Mesothelial cell of epicardium (in vitro differentiated cells): ENCODE data around the gene ECM1. TPM values are rescaled to one million over a fixed set of nuclear protein-coding genes. Genes with fewer than 3 reads are reported as not detected.
A peak's percentile ranks its signal among the peaks of the same experiment; 100 is the strongest.

Source experiments
- DNase-seq, 2 experiments: peaks; one replicate each; pipeline ENCODE4 v3.0.0; 2021; ENCODE audit warnings: low spot score in 2 of 2; ENCODE audit not compliant: unreplicated experiment in 2 of 2
- H3K27ac Mint-ChIP-seq: 2 replicates; pipeline ENCODE4 v1.8.0; 2021; ENCODE audit warnings: mixed read lengths
- H3K27me3 Mint-ChIP-seq: 2 replicates; pipeline ENCODE4 v1.8.0; 2021; ENCODE audit warnings: low read depth, mixed read lengths
- H3K36me3 Mint-ChIP-seq: 2 replicates; pipeline ENCODE4 v1.8.0; 2021; ENCODE audit warnings: mixed read lengths
- H3K4me1 Mint-ChIP-seq: 2 replicates; pipeline ENCODE4 v1.8.0; 2021; ENCODE audit warnings: mixed read lengths
- H3K4me3 Mint-ChIP-seq: 2 replicates; pipeline ENCODE4 v1.8.0; 2021; ENCODE audit warnings: mild to moderate bottlenecking, moderate library complexity, mixed read lengths
- H3K9me3 Mint-ChIP-seq: 2 replicates; pipeline ENCODE4 v1.8.0; 2021; ENCODE audit warnings: mixed read lengths
- total RNA-seq: library from RNA; stranded (reverse); gene quantifications from 3 replicates; pipeline ENCODE4 v1.2.1, GENCODE V29; 2021
- TF ChIP-seq, protein P1 (sequence below): fragments of 200-600 bp; sonication (generic); IDR thresholded peaks from one replicate; pipeline ENCODE4 v1.5.0; 2021; ENCODE audit warnings: antibody characterized with exemption; ENCODE audit not compliant: unreplicated experiment

The ECM1 gene
- total RNA-seq, 1 donor from 2014 or later: 5.0 TPM

DNA sequence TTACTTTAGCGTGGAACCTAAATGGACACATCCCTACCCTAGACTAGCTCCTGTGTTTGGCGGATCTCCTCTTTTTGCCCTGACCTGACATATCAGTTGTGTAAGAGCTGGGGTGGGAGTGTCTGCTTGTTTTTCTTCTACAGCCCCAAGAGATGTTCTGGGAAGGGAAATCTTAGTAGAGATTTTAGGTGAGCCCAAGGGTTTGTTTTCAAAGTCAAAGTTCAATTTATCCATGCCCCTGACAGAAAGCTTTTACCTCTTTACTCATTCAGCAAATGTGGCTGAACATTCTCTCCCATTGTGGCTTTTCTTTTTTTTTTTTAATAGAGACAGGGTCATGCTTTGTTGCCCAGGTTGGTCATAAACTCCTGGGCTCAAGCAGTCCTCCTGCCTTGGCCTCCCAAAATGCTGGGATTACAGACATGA is 28.0 kb upstream of the ECM1 start:
- Mint-ChIP-seq H3K36me3 (no peaks in the 10 kb centered on the region), H3K27ac (no peak overlapping the region), H3K9me3 (no peaks in the 10 kb centered on the region), H3K27me3 (no peaks in the 10 kb centered on the region), H3K4me1 (peaks cover 7% of the 10 kb centered on the region), H3K4me3 (no peak overlapping the region)
- TF ChIP-seq, protein P1, sequence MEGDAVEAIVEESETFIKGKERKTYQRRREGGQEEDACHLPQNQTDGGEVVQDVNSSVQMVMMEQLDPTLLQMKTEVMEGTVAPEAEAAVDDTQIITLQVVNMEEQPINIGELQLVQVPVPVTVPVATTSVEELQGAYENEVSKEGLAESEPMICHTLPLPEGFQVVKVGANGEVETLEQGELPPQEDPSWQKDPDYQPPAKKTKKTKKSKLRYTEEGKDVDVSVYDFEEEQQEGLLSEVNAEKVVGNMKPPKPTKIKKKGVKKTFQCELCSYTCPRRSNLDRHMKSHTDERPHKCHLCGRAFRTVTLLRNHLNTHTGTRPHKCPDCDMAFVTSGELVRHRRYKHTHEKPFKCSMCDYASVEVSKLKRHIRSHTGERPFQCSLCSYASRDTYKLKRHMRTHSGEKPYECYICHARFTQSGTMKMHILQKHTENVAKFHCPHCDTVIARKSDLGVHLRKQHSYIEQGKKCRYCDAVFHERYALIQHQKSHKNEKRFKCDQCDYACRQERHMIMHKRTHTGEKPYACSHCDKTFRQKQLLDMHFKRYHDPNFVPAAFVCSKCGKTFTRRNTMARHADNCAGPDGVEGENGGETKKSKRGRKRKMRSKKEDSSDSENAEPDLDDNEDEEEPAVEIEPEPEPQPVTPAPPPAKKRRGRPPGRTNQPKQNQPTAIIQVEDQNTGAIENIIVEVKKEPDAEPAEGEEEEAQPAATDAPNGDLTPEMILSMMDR: no peak
- DNase-seq: no peak

DNA sequence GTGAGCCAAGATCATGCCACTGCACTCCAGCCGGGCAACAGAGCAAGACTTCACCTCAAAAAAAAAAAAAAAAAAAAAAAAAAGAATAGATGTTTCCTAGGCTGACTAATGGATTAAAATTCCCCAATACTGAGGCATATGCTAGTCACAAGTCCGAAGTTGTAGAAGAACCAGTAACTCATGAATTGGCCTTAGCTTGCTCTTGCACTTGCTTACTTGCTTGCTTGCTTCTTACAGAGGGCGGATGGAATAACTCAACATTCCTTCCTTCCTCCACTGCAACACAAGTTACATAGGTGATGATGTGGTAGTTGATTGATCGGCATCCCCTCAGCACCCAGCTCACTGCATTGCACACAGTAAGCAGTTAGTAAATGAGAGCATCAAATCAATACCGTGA is 23.5 kb upstream of the ECM1 start:
- Mint-ChIP-seq H3K9me3 (no peaks in the 10 kb centered on the region), H3K36me3 (peaks cover 7% of the 10 kb centered on the region), H3K27me3 (no peaks in the 10 kb centered on the region), H3K27ac (no peak overlapping the region), H3K4me3 (no peak overlapping the region), H3K4me1 (peaks cover 10% of the 10 kb centered on the region)
- TF ChIP-seq, protein P1: no peak
- no peak for DNase-seq

DNA sequence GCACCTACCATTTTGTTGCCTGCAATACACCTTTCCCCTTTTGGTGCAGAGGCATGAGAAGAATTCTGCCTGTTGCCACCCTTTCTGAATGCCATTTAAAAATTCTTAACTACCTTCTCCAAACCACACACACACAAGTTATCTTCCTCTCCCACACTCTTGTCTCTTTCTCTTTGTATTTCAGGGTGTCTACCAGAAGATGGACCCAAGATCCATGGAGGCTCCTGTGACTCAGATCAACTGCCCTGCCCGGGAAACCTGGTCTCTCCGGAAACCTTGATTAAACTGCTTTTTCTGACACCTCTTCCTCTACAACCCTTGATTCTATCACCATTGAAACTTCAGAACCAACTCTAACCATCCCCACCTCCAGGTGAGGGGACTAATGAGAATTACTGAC is 23.0 kb upstream of the ECM1 start:
- TF ChIP-seq, protein P1: no peak
- Mint-ChIP-seq H3K27me3 (no peaks in the 10 kb centered on the region), H3K4me3 (no peak overlapping the region), H3K9me3 (no peaks in the 10 kb centered on the region), H3K27ac (no peak overlapping the region), H3K36me3 (peaks cover 7% of the 10 kb centered on the region), H3K4me1 (peaks cover 10% of the 10 kb centered on the region)
- no peak for DNase-seq

DNA sequence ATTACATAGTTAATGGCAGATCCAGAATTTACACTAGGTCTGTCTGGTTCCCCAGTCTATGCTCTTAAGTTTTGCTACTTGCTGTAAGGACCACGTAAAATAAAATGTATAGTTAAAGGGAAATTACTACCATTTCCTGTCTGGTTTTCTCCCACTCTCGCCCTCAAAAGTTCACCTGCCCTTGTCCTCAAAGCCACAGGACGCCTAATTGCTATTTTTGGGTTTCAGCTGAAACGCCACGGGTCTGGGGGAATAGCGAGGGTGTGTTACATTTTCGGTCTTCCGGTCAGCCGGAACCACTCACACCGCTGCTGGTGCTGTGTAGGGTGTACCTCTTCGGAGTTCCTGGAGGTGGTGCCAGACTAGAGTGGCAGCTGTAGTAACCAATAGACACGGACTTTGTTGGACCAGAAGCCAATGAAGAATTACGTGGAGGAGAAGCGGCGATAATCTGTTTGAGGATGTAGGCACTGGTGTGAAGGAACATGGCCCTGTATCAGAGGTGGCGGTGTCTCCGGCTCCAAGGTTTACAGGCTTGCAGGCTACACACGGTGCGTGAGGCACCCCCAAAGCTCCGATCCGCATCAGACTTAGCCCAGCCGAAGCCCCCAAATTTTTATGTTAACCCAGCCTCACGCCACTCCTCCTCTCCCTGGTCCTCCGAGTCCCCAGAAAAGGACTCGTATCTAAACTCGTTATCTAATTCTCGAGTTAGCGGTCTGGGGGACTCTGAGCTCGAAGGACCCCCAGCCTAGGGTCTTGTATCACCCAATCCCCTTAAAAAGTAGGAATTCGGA is 20.7 kb upstream of the ECM1 start, which contains the start of gene TARS2:
TARS2 (plus strand) TSS at position 454 of the 797 bp plus-strand sequence; CDS start at position 486, 32 bp downstream.
- DNase-seq: peak; percentile 80 to 93
- H3K36me3 Mint-ChIP-seq: peaks cover 19% of the 10 kb centered on the region
- H3K9me3 Mint-ChIP-seq: no peaks in the 10 kb centered on the region
- peak within 1 kb of the TSS; percentile 93 for H3K4me3 Mint-ChIP-seq
- peak within 1 kb of the TSS; percentile 97 for H3K27ac Mint-ChIP-seq
- TF ChIP-seq, protein P1: peak; percentile 57
- H3K27me3 Mint-ChIP-seq: no peaks in the 10 kb centered on the region
- H3K4me1 Mint-ChIP-seq: peaks cover 10% of the 10 kb centered on the region

DNA sequence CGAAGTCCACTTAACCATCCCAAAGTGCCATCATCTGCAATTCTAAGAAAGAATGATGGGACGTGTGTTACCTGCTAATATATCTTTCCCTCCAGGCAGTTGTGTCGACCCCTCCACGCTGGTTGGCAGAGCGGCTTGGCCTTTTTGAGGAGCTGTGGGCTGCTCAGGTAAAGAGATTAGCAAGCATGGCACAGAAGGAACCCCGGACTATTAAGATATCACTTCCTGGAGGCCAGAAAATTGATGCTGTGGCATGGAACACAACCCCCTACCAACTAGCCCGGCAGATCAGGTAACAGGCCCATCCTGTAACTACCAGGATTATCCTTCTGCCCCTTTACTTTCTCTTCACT is 20.2 kb upstream of the ECM1 start:
- H3K4me1 Mint-ChIP-seq: peaks cover 10% of the 10 kb centered on the region

More for the DNA sequence above, 20.2 kb upstream of the ECM1 start:
- peak overlapping the region; percentile 93 for H3K4me3 Mint-ChIP-seq
- H3K27me3 Mint-ChIP-seq: no peaks in the 10 kb centered on the region
- no peaks in the 10 kb centered on the region for H3K9me3 Mint-ChIP-seq
- H3K36me3 Mint-ChIP-seq: peaks cover 21% of the 10 kb centered on the region
- TF ChIP-seq, protein P1: no peak
- DNase-seq: no peak
- peak overlapping the region; percentile 97 for H3K27ac Mint-ChIP-seq
